ENCODE data around the gene ANGPTL8. TPM values are rescaled to one million over a fixed set of nuclear protein-coding genes. Genes with fewer than 3 reads are reported as not detected.

Gene ANGPTL8
- total RNA-seq, 6 experiments from 2014 or later = 56.7 to 287 (median 140) TPM

DNA sequence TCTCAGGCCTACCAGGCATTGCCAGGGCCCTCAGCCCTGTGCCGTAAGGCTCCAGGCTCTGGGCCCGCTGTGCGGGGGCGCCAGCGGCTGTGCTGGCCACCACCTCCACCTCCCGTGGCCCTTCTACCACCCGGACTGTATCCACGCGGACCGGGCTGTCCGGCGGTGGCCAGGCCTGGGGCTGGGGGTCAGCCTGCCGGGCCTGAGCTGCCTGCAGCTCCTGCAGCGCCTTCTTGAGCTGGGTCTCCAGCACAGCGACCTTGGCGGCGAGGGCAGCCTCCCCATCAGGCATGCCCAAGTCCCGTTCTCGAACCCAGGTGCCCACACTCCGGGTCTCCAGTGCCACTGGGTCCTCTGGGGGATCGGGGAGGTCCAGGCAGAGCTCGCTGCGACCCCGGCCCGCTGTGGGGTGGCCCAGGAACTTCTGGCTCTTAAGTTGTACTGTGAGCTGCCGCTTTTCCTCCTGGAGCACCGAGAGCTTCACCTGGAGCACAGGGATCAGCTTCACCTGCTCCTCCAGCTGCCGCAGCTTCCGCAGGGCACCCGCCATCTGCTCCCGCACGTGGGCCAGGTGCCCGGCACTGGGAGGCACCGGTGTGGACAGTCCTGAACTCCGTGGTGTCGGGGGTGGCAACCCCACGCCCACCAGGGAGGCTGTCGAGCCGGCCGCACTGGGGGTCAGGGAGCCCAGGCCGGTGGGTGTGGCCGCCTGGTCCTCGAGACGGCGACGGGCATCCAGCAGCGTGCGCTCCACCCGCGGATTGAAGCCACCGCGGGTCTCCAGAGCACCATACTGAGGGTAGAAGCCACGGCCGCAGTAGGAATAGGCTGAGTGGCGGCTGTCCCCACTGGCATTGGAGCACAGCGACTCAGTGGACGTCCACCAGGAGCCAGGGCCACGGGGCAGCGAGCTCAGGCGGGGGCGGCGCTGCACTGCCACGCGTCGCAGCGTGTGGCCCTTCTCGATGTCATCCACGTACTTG is 46.2 kb upstream of the ANGPTL8 start:
- H3K4me3 ChIP-seq = no peak overlapping the region

DNA sequence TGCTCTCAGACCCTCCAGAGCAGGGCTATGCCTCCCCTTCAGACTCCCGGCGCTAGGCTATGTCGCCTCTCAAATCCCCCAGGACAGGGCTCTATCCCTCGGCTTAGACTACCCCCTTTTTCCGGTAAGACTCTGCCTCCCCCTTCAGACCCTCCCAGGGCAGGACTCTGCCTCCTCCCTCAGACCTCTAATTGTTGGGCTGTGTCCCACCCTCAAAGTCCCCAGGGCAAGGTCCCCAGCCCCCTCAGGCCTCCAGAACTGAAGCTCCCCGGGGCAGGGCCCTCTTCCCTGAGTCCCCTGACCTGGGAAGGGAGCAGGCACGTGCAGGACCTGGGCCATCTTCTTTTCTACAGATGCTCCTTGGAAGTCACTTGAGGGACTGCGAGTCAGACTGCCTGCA is 45.2 kb upstream of the ANGPTL8 start:
- no peak for ATAC-seq
- H3K4me1 ChIP-seq = peaks cover 0 to 39% (median 6%) of the 10 kb centered on the region in 4 donors
- no peaks in the 10 kb centered on the region for H3K27me3 ChIP-seq
- H3K36me3 ChIP-seq = peaks cover 0 to 17% (median 2%) of the 10 kb centered on the region in 4 donors
- H3K4me3 ChIP-seq = peak overlapping the region in 1 of 3 donors; percentile 16
- H3K9me3 ChIP-seq = no peaks in the 10 kb centered on the region
- DNase-seq = no peak
- 87% methylated on average over 7 of the region's 8 CpGs for WGBS (ENCODE audit: insufficient coverage, low coverage, low lambda C conversion rate, missing lambda C conversion rate)
- H3K27ac ChIP-seq = no peak overlapping the region
- intact Hi-C loops (cut with DNase I) = no loop called here
- TF ChIP-seq, protein P1, sequence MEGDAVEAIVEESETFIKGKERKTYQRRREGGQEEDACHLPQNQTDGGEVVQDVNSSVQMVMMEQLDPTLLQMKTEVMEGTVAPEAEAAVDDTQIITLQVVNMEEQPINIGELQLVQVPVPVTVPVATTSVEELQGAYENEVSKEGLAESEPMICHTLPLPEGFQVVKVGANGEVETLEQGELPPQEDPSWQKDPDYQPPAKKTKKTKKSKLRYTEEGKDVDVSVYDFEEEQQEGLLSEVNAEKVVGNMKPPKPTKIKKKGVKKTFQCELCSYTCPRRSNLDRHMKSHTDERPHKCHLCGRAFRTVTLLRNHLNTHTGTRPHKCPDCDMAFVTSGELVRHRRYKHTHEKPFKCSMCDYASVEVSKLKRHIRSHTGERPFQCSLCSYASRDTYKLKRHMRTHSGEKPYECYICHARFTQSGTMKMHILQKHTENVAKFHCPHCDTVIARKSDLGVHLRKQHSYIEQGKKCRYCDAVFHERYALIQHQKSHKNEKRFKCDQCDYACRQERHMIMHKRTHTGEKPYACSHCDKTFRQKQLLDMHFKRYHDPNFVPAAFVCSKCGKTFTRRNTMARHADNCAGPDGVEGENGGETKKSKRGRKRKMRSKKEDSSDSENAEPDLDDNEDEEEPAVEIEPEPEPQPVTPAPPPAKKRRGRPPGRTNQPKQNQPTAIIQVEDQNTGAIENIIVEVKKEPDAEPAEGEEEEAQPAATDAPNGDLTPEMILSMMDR (IDR thresholded peaks at IDR 0.05) = no peak
- no peak for TF ChIP-seq POLR2A (IDR thresholded peaks at IDR 0.05)

More for the DNA sequence above, 46.2 kb upstream of the ANGPTL8 start:
- no peaks in the 10 kb centered on the region for H3K9me3 ChIP-seq
- TF ChIP-seq POLR2A (IDR thresholded peaks at IDR 0.05) = no peak
- TF ChIP-seq, protein P1 (IDR thresholded peaks at IDR 0.05) = no peak
- DNase-seq (no peak), ATAC-seq (no peak)
- peaks cover 0 to 32% (median 2%) of the 10 kb centered on the region in 4 donors for H3K4me1 ChIP-seq
- WGBS (ENCODE audit: insufficient coverage, low coverage, low lambda C conversion rate, missing lambda C conversion rate) = 96% methylated on average over 5 of the region's 68 CpGs
- H3K27me3 ChIP-seq = no peaks in the 10 kb centered on the region
- peaks cover 0 to 17% (median 2%) of the 10 kb centered on the region in 4 donors for H3K36me3 ChIP-seq
- peak overlapping the region in 1 of 3 donors; percentile 6 for H3K27ac ChIP-seq
- intact Hi-C loops (cut with DNase I) = no loop called here

DNA sequence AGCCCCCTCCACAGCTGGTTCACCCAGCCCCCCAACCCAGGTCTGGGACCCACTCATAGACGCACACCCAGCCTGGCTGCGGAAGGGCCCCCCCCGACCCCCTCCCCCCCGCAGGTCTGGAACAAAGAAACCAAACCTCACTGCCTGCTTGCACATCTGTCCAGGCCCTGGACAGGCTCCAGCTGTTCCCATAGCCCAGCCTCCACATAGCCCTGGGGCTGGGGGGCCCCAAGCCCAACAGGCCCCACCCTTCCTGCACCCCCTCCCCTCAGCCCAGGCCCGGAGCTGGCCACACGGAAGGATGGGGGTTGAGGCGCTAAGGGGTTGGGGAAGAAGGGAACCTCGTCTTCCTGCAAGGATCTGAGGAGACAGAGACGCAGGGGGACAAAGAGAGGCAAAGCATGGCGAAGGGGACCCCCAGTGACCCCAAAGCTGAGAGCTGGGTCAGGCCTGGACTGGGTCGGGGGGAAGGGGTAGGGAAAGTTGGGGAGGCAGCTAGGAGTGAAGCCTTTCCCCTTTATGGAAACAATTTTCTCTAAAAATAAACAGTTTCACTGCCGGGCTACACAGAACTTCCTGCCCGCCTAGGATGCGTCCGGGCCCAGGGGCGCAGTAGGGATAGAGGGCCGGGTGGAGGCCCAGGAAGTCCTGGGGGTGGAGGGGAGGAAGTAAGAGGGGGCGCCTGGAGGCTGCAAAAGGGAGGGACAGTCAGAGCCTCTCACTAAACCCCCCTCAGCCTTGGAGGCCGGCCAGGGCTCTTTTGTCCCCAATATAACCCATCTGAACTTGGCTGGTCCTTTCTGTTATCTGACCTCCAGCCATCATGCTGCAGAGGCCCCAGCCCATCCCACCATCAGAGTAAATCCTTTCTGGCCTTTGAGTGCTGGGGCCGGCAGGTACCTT is 44.5 kb upstream of the ANGPTL8 start:
- DNase-seq (no peak), ATAC-seq (no peak)
- Histone ChIP-seq H3K9me3 (no peaks in the 10 kb centered on the region), H3K27ac (peak overlapping the region; percentile 18 to 51 (median 21)), H3K4me1 (peaks cover 0 to 34% (median 8%) of the 10 kb centered on the region in 4 donors), H3K4me3 (peak overlapping the region in 1 of 3 donors; percentile 16), H3K27me3 (no peaks in the 10 kb centered on the region), H3K36me3 (peaks cover 0 to 17% (median 2%) of the 10 kb centered on the region in 4 donors)
- intact Hi-C loops (cut with DNase I) = no loop called here
- WGBS (ENCODE audit: insufficient coverage, low coverage, low lambda C conversion rate, missing lambda C conversion rate) = 31% methylated on average over 10 of the region's 20 CpGs
- TF ChIP-seq POLR2A (IDR thresholded peaks at IDR 0.05) = no peak
- TF ChIP-seq, protein P1 (IDR thresholded peaks at IDR 0.05) = no peak

DNA sequence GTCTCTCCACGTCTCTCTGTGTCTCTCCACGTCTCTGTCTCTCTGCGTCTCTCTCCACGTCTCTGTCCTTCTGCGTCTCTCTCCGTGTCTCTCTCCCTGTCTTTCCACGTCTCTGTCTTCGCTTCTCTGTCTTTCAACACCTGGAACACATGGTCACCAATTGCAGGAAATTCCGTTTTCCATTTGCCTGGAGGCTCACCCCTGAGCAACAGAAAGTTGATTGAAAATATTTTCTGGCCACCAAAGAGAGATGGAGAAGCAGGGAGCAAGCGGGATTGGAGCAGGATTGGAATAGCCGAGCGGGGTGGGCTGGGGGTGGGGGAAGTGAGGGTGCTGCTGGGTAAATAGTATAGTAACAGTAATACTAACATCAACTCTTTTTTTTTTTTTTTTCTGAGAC is 43.7 kb upstream of the ANGPTL8 start:
- TF ChIP-seq, protein P1 (IDR thresholded peaks at IDR 0.05) = no peak
- no peak for TF ChIP-seq POLR2A (IDR thresholded peaks at IDR 0.05)
- Histone ChIP-seq H3K36me3 (peaks cover 0 to 13% (median 2%) of the 10 kb centered on the region in 4 donors), H3K27ac (peak overlapping the region in 2 of 3 donors; percentile 51 to 85), H3K27me3 (no peaks in the 10 kb centered on the region), H3K4me3 (peak overlapping the region in 2 of 3 donors; percentile 16 to 64), H3K4me1 (peaks cover 0 to 27% (median 8%) of the 10 kb centered on the region in 4 donors), H3K9me3 (no peaks in the 10 kb centered on the region)
- 68% methylated on average over 11 of the region's 12 CpGs for WGBS (ENCODE audit: insufficient coverage, low coverage, low lambda C conversion rate, missing lambda C conversion rate)
- ATAC-seq (no peak), DNase-seq (no peak)
- intact Hi-C loops (cut with DNase I) = no loop called here
